ENCODE results near the gene DAG1.

DNA sequence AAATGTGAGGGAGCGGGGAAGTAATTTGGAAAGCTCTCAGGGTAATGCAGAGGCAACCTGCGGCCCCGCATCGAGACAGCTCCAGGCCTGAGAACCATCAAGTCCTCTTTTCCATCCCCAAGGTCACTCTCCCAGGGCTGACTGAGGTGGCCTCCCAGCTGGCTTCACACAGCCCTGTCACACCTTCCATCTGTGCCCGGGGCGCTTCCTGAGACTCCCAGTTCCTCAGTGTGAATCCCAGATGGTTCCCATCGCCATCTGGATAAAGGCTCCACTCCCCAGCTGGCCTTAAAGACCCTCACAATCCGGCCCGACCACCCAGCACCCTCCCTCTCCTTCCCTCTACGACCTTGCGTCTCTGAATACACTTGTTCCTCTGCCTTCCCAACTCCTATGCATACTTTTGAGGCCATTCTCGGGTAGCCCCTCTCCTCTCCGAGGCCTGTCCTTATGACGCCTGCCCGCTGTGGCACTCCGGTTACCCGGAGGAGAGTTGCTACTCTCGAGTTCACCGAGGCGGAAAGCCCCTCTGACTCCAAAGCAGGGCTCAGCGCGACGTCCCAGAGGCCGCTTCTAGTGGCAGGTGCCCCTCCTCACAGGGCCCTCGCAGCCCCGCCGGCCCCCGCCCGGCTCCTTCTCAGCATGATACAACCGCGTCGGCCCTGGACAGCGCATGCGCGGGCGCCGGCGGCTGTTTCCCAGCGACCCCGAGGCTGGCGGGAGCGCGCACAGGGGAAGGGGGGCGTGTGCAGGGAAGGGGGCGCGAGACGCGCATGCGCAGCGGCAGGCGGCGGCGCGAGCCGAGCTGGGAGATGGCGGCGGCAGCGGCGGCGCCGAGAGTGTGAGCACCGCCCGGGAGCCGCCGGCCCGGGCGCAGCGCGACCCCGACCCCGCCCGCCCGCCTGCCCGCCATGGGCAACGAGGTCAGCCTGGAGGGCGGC is 83.9 kb downstream of the DAG1 start, which contains the start of gene BSN:
- no peak for TF ChIP-seq EZH2 (IDR thresholded peaks at IDR 0.05; ENCODE audit: low read depth)
- TF ChIP-seq, protein P1, sequence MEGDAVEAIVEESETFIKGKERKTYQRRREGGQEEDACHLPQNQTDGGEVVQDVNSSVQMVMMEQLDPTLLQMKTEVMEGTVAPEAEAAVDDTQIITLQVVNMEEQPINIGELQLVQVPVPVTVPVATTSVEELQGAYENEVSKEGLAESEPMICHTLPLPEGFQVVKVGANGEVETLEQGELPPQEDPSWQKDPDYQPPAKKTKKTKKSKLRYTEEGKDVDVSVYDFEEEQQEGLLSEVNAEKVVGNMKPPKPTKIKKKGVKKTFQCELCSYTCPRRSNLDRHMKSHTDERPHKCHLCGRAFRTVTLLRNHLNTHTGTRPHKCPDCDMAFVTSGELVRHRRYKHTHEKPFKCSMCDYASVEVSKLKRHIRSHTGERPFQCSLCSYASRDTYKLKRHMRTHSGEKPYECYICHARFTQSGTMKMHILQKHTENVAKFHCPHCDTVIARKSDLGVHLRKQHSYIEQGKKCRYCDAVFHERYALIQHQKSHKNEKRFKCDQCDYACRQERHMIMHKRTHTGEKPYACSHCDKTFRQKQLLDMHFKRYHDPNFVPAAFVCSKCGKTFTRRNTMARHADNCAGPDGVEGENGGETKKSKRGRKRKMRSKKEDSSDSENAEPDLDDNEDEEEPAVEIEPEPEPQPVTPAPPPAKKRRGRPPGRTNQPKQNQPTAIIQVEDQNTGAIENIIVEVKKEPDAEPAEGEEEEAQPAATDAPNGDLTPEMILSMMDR (conservative IDR thresholded peaks at IDR 0.05) = no peak
